HFFc6 (cell line): ENCODE data around the gene PALMD. TPM values are rescaled to one million over a fixed set of nuclear protein-coding genes. Genes with fewer than 3 reads are reported as not detected.

Source experiments
- DNase-seq: peaks from one replicate; pipeline ENCODE4 v3.0.0-alpha.2; 2018
- H3K27ac Mint-ChIP-seq: 2 replicates; pipeline ENCODE4 v1.8.0; 2020; ENCODE audit warnings: mild to moderate bottlenecking, mixed read lengths
- H3K27me3 Mint-ChIP-seq: 2 replicates; pipeline ENCODE4 v1.8.0; 2021; ENCODE audit warnings: mild to moderate bottlenecking, moderate library complexity, mixed read lengths; ENCODE audit not compliant: insufficient read depth
- H3K36me3 Mint-ChIP-seq: 2 replicates; pipeline ENCODE4 v1.8.0; 2021; ENCODE audit warnings: low read depth, mixed read lengths
- H3K4me1 Mint-ChIP-seq: 2 replicates; pipeline ENCODE4 v1.8.0; 2020; ENCODE audit warnings: low read depth, mixed read lengths
- H3K4me3 Mint-ChIP-seq: 2 replicates; pipeline ENCODE4 v1.8.0; 2020; ENCODE audit warnings: mild to moderate bottlenecking, moderate library complexity, mixed read lengths
- H3K9me3 Mint-ChIP-seq: 2 replicates; pipeline ENCODE4 v1.8.0; 2020; ENCODE audit warnings: mild to moderate bottlenecking, mixed read lengths
- total RNA-seq, 6 experiments: library from RNA; stranded (reverse); fragmentation: NEBNext Ultra II Directional; extraction: Animal tissue kit (Norgen Biotek cat#: 25700); gene quantifications; 2 replicates in 1 of 6; 3 replicates in 5 of 6; pipeline ENCODE4 v1.2.3, GENCODE V29; 2021
- TF ChIP-seq, protein P1 (sequence below): fragments of 200-600 bp; sonication (generic); IDR thresholded peaks from 2 replicates; pipeline ENCODE4 v1.5.0; 2021; ENCODE audit warnings: antibody characterized with exemption, mild to moderate bottlenecking

The PALMD gene
- total RNA-seq, 6 experiments from 2014 or later = not detected

DNA sequence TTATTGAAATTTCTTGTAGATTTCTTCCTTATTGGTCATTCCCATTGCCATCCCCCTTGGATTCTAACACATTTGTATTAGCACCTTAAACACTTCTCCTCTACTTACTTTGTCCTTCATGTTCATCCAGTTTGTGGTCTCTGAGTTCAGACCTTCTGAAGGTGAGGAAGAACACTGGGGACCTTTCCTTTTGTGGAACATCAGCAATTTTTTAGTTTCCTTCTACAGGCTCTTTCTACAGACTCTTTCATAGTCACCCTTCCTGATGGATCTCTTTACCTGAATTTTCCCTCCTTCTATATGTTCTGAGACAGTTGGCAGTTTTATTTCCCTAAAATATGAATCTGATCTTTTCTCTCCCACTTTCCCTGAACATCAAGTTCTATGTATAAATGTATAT, 4.4 kb upstream of the PALMD start:
- Mint-ChIP-seq H3K4me3 (no peak overlapping the region), H3K27me3 (peaks cover 8% of the 10 kb centered on the region), H3K9me3 (no peaks in the 10 kb centered on the region), H3K27ac (no peak overlapping the region), H3K36me3 (no peaks in the 10 kb centered on the region), H3K4me1 (peaks cover 5% of the 10 kb centered on the region; the same call in 1 of the 2 replicates)
- no peak for DNase-seq
- TF ChIP-seq, protein P1, sequence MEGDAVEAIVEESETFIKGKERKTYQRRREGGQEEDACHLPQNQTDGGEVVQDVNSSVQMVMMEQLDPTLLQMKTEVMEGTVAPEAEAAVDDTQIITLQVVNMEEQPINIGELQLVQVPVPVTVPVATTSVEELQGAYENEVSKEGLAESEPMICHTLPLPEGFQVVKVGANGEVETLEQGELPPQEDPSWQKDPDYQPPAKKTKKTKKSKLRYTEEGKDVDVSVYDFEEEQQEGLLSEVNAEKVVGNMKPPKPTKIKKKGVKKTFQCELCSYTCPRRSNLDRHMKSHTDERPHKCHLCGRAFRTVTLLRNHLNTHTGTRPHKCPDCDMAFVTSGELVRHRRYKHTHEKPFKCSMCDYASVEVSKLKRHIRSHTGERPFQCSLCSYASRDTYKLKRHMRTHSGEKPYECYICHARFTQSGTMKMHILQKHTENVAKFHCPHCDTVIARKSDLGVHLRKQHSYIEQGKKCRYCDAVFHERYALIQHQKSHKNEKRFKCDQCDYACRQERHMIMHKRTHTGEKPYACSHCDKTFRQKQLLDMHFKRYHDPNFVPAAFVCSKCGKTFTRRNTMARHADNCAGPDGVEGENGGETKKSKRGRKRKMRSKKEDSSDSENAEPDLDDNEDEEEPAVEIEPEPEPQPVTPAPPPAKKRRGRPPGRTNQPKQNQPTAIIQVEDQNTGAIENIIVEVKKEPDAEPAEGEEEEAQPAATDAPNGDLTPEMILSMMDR = no peak

DNA sequence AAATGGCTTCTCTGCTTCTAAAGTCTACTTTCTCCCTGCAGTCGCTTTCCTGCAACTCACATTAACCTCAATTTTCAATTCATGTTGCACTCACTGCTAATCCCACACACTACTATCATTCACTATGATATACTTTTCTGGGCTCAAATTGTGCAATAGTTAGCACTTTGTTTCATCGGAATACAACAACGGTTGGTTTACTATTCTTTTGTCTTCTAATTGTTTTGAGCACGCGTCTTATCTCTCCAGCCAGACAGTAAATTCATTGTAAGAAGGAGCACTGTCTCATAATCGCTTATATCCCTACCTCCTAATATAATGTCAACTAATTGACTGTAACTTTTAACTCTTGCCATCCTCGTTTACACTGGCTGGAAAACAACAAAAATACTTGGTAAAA, 3.9 kb upstream of the PALMD start:
- TF ChIP-seq, protein P1 = no peak
- DNase-seq = no peak
- H3K36me3 Mint-ChIP-seq = no peaks in the 10 kb centered on the region
- H3K4me1 Mint-ChIP-seq = peaks cover 5% of the 10 kb centered on the region; the same call in 1 of the 2 replicates
- peaks cover 8% of the 10 kb centered on the region for H3K27me3 Mint-ChIP-seq
- H3K27ac Mint-ChIP-seq = no peak overlapping the region
- no peaks in the 10 kb centered on the region for H3K9me3 Mint-ChIP-seq
- no peak overlapping the region for H3K4me3 Mint-ChIP-seq

DNA sequence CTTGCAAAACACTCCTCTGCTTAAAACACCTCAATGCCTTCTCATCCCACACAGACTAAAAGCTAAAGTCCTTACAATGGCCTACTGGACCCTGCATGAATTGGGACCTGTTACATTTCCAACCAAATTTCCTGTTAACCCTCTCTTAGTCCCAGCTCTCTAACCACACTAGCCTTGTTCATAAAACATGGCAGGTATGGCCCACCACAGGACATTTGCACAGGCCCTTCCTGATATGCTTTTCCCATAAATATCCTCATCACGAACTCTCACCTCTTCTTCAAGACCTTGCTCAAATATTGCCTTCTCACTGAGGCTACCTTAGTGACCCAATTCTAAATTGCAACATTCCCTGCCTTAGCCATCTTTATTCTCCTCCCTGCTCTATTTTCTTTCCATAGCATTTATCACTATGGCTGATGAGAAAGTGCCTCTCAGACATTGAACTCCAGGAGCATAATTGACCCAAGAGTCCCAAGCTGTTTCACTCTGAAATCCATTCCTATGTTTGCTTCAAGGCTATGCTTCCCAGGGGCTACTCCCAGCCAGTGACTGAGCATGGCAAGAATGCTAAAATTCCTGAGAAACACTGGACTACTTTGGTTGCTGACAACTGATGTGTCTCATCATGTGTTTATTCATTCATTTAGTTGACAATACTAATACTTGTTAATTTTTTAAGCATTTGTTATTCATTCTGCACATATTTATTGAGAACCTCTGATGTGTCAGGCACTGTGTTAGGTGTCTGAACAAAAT, 2.7 kb upstream of the PALMD start:
- Mint-ChIP-seq H3K9me3 (no peaks in the 10 kb centered on the region), H3K27me3 (peaks cover 11% of the 10 kb centered on the region), H3K27ac (no peak overlapping the region), H3K36me3 (no peaks in the 10 kb centered on the region), H3K4me1 (peaks cover 5% of the 10 kb centered on the region; the same call in 1 of the 2 replicates), H3K4me3 (no peak overlapping the region)
- DNase-seq = no peak
- TF ChIP-seq, protein P1 = no peak

GRCh38 chr1:99644279-99645004, 1.5 kb upstream of the PALMD start:
- TF ChIP-seq, protein P1 = no peak
- peaks cover 5% of the 10 kb centered on the region; the same call in 1 of the 2 replicates for H3K4me1 Mint-ChIP-seq
- no peak for DNase-seq
- H3K4me3 Mint-ChIP-seq = no peak overlapping the region
- no peaks in the 10 kb centered on the region for H3K36me3 Mint-ChIP-seq
- H3K9me3 Mint-ChIP-seq = no peaks in the 10 kb centered on the region
- H3K27ac Mint-ChIP-seq = no peak overlapping the region
- H3K27me3 Mint-ChIP-seq = peaks cover 12% of the 10 kb centered on the region

DNA sequence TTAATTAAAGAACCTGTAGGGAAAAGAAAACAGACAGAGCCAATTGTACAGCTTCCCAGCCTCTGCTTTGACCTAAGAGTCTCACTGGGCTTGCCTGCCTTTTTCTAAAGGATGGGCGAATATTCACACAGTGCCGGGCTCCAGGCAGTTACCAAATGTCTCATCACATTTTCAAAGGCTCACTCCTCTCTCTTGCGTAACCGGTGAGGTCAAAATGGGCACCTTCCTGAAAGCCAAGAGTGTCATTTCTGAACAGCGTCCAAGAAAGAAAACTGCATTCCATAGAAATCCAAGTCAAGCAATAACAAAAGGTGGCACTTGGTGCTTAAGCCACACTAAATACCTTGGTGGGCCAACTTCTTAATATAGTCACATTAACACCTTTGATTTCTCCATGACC, 710 bp upstream of the PALMD start:
- Mint-ChIP-seq H3K27me3 (peaks cover 12% of the 10 kb centered on the region), H3K27ac (no peak overlapping the region), H3K9me3 (no peaks in the 10 kb centered on the region), H3K4me3 (no peak overlapping the region), H3K4me1 (peaks cover 5% of the 10 kb centered on the region; the same call in 1 of the 2 replicates), H3K36me3 (no peaks in the 10 kb centered on the region)
- TF ChIP-seq, protein P1 = no peak
- no peak for DNase-seq
